Muscle of leg (tissue), 11 donors: ENCODE data around the gene SPG7. TPM values are rescaled to one million over a fixed set of nuclear protein-coding genes. Genes with fewer than 3 reads are reported as not detected.

ENCODE experiments used
- DNase-seq: peaks from one replicate; pipeline ENCODE4 v3.0.0; 2013
- H3K27ac ChIP-seq: one replicate; pipeline ENCODE4 v1.5.1; 2013; ENCODE audit warnings: mild to moderate bottlenecking, low read length, control low read depth
- H3K27me3 ChIP-seq: one replicate; pipeline ENCODE4 v1.6.1; 2013; ENCODE audit warnings: low read length; ENCODE audit not compliant: control insufficient read depth, insufficient read depth
- H3K36me3 ChIP-seq: one replicate; pipeline ENCODE4 v1.6.1; 2013; ENCODE audit warnings: low read length; ENCODE audit not compliant: control insufficient read depth, insufficient read depth
- H3K4me1 ChIP-seq: one replicate; pipeline ENCODE4 v1.6.1; 2013; ENCODE audit warnings: low read length; ENCODE audit not compliant: control insufficient read depth, insufficient read depth
- H3K4me3 ChIP-seq: one replicate; pipeline ENCODE4 v1.5.1; 2013; ENCODE audit warnings: low read length, control low read depth
- H3K9me3 ChIP-seq: replicated peaks from 2 replicates; pipeline ENCODE4 v1.6.1; 2013; ENCODE audit warnings: low read depth, low read length; ENCODE audit not compliant: control insufficient read depth
- WGBS: methylation state at CpG from one replicate; pipeline ENCODE4 v1.1.5; 2013; ENCODE audit warnings: missing lambda C conversion rate; ENCODE audit not compliant: insufficient coverage; 5-methylcytosine and 5-hydroxymethylcytosine counted together
- polyA plus RNA-seq, 8 donors: library from polyadenylated mRNA; unstranded; fragments of 120-200 nt; gene quantifications; one replicate each; pipeline versions ENCODE4 v1.2.1 to v1.2.3, GENCODE V29; 2013; ENCODE audit warnings: inconsistent platforms in 1 of 8, low replicate concordance in 1 of 8; ENCODE audit not compliant: insufficient read length in 8 of 8, insufficient read depth in 1 of 8
- total RNA-seq: library from RNA; stranded (reverse); fragments of 120-200 nt; gene quantifications from one replicate; pipeline ENCODE4 v1.2.4, GENCODE V29; 2013

Gene SPG7
- total and polyA plus RNA-seq, 9 donors, result 48.2 to 84.9 (median 64.9) TPM

DNA sequence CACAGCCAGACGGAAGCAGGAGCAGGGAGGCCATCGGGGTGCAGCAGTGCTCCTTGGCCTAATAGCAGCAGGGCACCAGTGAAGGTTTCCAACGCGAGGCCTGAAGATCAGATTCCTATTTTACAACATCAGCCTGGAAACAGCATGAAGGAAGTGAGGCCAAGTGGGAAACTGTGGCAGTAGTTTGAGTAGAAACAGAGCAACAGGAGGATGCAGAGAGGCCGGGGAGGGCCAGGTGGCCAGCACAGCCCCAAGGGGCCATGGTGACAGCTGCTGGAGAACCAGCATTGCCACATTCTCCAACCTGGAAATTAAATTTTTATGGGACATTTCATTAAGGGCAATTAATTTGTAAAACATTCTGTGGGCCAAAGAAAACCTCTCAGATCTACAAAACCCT lies 14.4 kb upstream of the SPG7 start:
- H3K36me3 ChIP-seq, result peaks cover 6% of the 10 kb centered on the region
- no peaks in the 10 kb centered on the region for H3K27me3 ChIP-seq
- H3K9me3 ChIP-seq, result no peaks in the 10 kb centered on the region
- no peak for DNase-seq
- WGBS, result 59% methylated on average over 3 of the region's 5 CpGs
- peaks cover 24% of the 10 kb centered on the region for H3K4me1 ChIP-seq
- no peak overlapping the region for H3K27ac ChIP-seq
- H3K4me3 ChIP-seq, result no peak overlapping the region

DNA sequence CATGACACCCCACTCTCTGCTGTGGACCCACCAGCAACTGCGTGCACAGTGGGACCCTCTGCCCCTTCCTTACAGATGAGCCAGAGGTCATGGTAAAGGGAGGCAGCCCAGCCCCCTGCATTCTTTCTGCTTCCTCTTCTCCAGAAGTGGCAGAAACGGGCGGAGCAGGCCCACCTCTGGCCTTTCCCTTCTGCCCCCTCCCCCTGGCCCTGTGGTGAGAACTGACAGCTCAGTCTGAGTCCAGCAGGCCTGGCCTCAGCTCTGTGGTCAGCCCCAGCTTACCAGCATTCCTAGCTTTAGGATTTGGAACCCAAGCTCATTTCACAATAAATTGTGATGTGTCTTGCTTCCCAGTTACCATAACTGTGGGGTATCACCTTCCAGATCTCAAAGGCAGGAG lies 13.1 kb upstream of the SPG7 start:
- Histone ChIP-seq H3K4me3 (no peak overlapping the region), H3K36me3 (peaks cover 6% of the 10 kb centered on the region), H3K9me3 (no peaks in the 10 kb centered on the region), H3K4me1 (peaks cover 25% of the 10 kb centered on the region), H3K27ac (no peak overlapping the region), H3K27me3 (no peaks in the 10 kb centered on the region)
- DNase-seq, result no peak
- 52% methylated on average over 3 of the region's 3 CpGs for WGBS

DNA sequence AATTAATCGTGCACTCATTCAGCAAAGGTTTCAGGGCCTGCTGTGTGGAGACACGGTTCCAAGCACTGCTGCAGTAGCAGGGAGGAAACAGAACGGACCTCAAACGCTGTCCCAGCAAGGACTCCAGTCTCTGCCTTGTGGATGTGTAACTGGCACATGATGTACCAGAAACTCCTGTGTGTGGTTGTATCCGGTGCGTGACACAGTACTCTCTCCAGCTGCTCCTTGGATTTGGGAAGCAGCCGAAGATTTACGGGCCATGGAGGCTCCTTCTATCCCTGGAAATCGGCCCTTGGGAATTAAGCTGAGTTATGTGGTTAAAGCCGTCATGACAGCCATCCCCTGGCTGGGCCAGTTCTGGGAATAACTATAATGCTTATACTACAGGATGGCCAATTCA lies 9.4 kb upstream of the SPG7 start:
- no peaks in the 10 kb centered on the region for H3K9me3 ChIP-seq
- H3K4me1 ChIP-seq, result peaks cover 13% of the 10 kb centered on the region
- H3K36me3 ChIP-seq, result peaks cover under 1% of the 10 kb centered on the region
- peak overlapping the region; percentile 86 for H3K27ac ChIP-seq
- peak; percentile 96 for DNase-seq
- WGBS, result 37% methylated on average over 5 of the region's 10 CpGs
- no peaks in the 10 kb centered on the region for H3K27me3 ChIP-seq
- H3K4me3 ChIP-seq, result no peak overlapping the region

DNA sequence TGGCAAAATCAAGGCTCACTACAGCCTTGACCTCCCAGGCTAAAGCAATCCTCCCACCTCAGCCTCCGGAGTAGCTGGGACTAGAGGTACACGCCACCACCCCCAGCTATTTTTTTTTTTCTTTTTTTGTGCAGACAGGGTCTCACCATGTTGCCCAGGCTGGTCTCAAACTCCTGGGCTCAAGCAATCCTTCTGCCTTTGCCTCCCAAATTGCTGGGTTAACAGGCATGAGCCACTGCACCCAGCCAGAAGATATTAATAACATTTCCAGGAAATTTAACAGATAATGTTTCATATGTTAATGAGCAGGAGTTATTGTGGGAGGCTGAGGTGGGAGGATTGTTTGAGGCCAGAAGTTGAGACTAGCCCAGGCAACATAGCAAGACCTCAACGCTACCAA lies 8.4 kb upstream of the SPG7 start:
- H3K4me3 ChIP-seq, result no peak overlapping the region
- H3K27ac ChIP-seq, result peak overlapping the region; percentile 86
- peaks cover 12% of the 10 kb centered on the region for H3K4me1 ChIP-seq
- WGBS, result 95% methylated on average over 3 of the region's 3 CpGs
- H3K27me3 ChIP-seq, result no peaks in the 10 kb centered on the region
- H3K36me3 ChIP-seq, result no peaks in the 10 kb centered on the region
- DNase-seq, result no peak
- no peaks in the 10 kb centered on the region for H3K9me3 ChIP-seq

DNA sequence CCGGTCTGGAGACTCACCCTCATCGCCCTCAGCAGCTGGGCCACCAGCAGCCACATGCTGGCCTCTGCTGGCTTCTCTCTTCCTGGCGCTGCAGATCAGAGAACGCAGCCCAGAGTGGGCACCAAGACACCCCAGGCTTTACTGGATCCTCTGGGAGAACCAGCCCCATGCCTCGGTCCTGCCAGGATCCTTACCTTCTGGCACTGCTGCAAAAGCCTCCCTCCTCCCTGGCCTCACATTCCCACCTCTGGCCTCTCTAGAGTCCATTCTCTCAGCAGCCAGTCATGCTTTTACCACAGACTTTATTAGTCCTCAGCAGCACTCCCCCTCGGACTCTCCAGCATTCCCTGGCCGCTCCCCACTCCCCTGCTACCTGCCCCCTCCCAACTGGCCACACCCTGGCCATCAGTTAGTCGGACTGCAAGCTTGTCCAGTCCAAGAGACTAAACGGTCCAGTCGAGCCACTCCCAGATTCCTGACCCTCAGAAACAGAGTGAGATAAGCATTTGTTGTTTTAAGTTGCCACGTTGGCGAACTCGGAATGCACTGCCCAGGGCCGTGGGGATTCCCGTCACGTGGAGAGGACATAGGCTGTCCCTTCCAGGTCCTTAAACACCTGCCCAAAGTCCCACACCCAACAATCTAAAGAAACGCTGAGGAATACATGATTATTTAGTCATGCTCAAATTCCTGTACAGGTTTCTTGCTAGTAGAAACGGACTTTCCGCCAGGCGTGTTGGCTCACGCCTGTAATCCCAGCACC lies 5.9 kb upstream of the SPG7 start:
- Histone ChIP-seq H3K9me3 (no peaks in the 10 kb centered on the region), H3K4me1 (peaks cover 32% of the 10 kb centered on the region), H3K36me3 (no peaks in the 10 kb centered on the region), H3K27ac (no peak overlapping the region), H3K4me3 (no peak overlapping the region), H3K27me3 (no peaks in the 10 kb centered on the region)
- 80% methylated on average over 15 of the region's 21 CpGs for WGBS
- no peak for DNase-seq

DNA sequence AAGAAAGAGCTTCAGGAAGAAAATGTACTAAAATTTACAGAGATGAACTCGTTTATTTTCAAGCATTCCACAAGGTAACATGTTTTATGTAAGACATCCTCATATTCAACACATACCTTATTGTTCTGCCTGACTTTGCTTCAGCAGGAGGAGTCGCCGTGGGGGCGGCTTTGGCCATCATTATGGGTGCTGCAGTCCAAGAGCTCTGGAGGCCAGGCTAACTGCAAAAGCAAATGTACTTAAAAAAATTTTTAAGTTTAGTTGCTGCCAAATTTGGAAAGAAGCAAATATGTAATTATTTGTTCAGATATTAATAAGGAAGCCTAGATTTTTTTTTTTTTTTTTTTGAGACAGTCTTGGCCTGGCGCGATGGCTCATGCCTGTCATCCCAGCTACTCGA lies 4.1 kb upstream of the SPG7 start:
- H3K9me3 ChIP-seq, result no peaks in the 10 kb centered on the region
- 30% methylated on average over 3 of the region's 7 CpGs for WGBS
- DNase-seq, result peak; percentile 76
- no peak overlapping the region for H3K4me3 ChIP-seq
- peaks cover 29% of the 10 kb centered on the region for H3K4me1 ChIP-seq
- no peaks in the 10 kb centered on the region for H3K36me3 ChIP-seq
- no peaks in the 10 kb centered on the region for H3K27me3 ChIP-seq
- H3K27ac ChIP-seq, result no peak overlapping the region

DNA sequence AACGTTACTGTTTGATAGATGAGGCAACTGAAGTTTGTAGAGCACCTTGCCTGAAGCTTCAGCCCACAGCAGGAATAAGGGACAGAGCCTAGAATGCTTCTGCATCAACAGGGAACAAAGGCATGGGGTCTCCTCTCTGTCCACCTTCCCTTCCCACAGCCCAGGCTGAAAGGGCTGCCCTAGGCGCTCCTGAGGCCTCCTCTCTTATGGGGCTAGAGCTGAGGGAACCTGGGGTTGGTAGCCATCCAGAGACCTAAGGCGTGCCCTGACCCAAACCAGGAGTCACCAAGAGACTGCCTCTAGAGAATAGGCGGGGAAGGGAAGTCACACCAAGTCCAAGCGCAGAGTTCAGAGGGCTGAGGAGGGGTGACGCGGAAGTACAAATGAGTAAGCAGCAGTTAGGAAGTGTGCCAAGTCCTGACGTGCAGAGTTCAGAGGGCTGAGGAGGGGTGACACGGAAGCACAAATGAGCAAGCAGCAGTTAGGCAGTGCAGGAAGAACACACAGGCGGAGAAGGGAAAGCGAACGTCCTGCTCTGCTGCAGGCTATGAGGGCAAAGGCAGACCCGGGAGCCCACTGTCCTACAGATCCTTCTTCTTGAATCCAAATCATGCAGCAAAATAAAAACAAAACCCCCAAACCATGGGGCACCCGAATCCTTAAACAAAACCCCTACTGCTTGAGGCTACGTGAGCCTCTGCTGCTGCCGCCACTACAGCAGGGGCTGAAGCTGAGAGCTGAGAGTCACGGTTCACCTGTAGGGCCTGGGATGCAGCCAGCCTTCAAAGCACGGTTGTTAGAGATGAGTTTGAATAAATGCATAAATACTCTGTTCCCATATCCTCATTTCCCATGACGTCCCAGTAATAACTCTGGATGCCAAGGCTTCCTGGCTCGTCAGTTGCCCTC lies 2.7 kb upstream of the SPG7 start:
- peak overlapping the region; percentile 71 for H3K27ac ChIP-seq
- WGBS, result 48% methylated on average over 11 of the region's 20 CpGs
- H3K9me3 ChIP-seq, result no peaks in the 10 kb centered on the region
- DNase-seq, result peak; percentile 92
- no peaks in the 10 kb centered on the region for H3K27me3 ChIP-seq
- H3K36me3 ChIP-seq, result peaks cover 1% of the 10 kb centered on the region
- peaks cover 36% of the 10 kb centered on the region for H3K4me1 ChIP-seq
- no peak overlapping the region for H3K4me3 ChIP-seq

DNA sequence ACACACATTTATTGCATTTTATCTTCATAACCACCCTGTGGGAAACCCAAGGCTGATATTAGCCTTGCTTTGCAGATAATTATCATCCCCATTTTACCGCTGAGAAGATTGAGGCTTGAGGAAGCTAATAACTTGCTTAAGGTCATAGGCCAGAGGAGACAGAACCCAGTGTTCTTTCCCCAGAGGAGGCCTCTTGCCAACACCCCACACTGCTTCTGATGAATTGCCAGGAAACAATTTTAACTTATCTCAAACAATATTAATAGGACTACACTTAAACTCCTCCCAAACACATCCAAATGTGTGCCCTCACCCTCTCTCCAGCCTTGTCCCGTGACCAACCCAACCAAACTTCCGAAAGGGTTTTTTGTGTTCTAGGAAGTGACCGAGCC lies 2.1 kb upstream of the SPG7 start:
- Histone ChIP-seq H3K36me3 (peaks cover 8% of the 10 kb centered on the region), H3K9me3 (no peaks in the 10 kb centered on the region), H3K4me3 (no peak overlapping the region), H3K27ac (peak overlapping the region; percentile 40), H3K27me3 (no peaks in the 10 kb centered on the region), H3K4me1 (peaks cover 36% of the 10 kb centered on the region)
- no CpG with 5 or more reads among the region's 4 CpGs for WGBS
- no peak for DNase-seq

DNA sequence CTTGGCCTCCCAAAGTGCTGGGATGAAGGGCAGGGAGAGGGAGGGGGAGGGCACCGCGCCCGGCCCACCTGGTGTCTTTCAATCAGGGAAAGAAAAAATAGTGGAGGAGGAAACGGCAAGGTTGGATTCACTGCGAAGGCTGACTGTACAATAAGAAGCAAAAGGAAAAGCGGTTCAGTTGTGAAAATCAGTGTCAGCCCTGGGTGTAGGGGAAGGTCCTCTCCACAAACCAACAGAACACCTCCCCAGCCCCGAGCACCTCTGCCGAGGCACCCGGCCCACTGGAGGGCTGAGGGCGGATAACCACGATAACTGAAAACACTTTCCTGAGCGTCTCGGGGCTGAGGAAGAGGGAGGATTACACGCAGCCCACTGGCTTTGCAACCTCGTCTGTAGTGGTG lies 1.4 kb upstream of the SPG7 start:
- Histone ChIP-seq H3K27ac (peak overlapping the region; percentile 96), H3K36me3 (peaks cover 15% of the 10 kb centered on the region), H3K4me3 (no peak overlapping the region), H3K27me3 (no peaks in the 10 kb centered on the region), H3K4me1 (peaks cover 36% of the 10 kb centered on the region), H3K9me3 (no peaks in the 10 kb centered on the region)
- 46% methylated on average over 8 of the region's 15 CpGs for WGBS
- no peak for DNase-seq

DNA sequence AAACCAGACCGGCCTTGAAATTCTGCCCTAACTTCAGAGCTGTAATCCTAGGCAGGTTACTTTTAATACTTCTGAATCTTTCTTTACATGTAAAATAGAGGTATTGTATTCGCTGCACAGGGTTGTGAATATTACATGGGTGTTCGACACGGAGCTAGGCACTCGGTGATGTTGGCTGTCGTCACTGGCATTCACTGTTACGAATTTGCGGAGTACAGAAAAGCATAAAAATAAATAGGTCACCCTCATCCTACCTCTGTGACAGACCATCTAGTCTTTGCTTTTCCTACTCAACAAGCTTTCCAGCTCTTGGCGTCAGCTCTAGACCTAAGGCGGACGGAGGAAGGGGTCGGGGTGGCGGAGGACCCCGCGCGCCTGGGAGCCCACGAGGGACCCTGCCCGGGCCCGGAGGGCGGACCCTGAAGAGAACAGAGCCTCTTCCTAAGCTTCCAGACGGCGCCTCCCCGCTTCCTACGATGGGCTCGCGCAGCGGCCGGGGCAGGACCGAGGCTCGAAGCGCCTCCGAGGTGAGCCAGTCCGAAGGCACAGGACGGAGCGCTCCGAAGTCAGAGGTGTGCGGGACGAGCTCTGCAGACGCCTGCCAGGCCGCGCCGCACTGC lies 879 bp upstream of the SPG7 start:
- peaks cover 19% of the 10 kb centered on the region for H3K36me3 ChIP-seq
- no peaks in the 10 kb centered on the region for H3K9me3 ChIP-seq
- peak overlapping the region; percentile 74 for H3K4me3 ChIP-seq
- H3K27ac ChIP-seq, result peak overlapping the region; percentile 96
- no peak for DNase-seq
- WGBS, result 2% methylated on average over 38 of the region's 42 CpGs
- H3K27me3 ChIP-seq, result no peaks in the 10 kb centered on the region
- H3K4me1 ChIP-seq, result peaks cover 32% of the 10 kb centered on the region
